HG03571 (cell line): ENCODE results near the gene LKAAEAR1.
"Not testable (repeated sequence)": the region's sequence is repeated elsewhere in the genome, so short reads cannot be mapped to it uniquely, and the experiment has no call there.

ENCODE experiments used
- ATAC-seq: cut with Tn5 transposase; IDR thresholded peaks from one replicate; pipeline ENCODE4 v1.9.1; 2021; ENCODE audit not compliant: unreplicated experiment

LKAAEAR1 gene, protein sequence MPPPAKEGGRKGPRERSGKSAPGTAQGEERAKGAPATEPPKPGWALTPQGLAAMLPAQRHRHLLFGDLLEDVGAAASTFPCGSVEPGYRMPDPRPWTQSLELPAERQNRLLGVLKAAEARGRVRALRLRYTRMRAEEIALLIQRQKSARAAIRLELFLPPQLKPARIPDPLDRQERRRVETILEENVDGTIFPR

GRCh38 chr20:64083804-64084684, at the start of gene LKAAEAR1:
TSS of gene LKAAEAR1 (minus strand) at chr20:64084398. CDS start at chr20:64084219, 179 bp downstream.
- ATAC-seq = no peak

GRCh38 chr20:64131406-64131805, 47.2 kb upstream of the LKAAEAR1 start:
- ATAC-seq = no peak

DNA sequence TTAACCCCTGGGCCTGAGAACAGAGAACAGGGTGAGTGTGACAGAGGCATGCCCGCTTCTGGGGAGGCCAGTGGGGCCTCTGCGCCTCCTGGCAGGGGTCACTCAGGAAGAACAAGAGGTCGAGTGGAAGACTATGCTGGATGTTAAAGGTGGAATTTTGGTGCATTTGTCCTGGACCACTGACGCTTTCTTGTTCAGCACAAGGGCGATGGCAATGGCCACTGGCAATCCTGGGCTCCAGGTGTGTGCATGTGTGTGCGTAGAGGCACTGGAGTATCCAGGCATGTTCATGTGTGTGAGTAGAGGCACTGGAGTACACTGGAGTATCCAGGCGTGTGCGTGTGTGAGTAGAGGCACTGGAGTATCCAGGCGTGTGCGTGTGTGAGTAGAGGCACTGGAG, 46.7 kb upstream of the LKAAEAR1 start:
- ATAC-seq = no peak

GRCh38 chr20:64130271-64130670, 46.1 kb upstream of the LKAAEAR1 start:
- no peak for ATAC-seq

DNA sequence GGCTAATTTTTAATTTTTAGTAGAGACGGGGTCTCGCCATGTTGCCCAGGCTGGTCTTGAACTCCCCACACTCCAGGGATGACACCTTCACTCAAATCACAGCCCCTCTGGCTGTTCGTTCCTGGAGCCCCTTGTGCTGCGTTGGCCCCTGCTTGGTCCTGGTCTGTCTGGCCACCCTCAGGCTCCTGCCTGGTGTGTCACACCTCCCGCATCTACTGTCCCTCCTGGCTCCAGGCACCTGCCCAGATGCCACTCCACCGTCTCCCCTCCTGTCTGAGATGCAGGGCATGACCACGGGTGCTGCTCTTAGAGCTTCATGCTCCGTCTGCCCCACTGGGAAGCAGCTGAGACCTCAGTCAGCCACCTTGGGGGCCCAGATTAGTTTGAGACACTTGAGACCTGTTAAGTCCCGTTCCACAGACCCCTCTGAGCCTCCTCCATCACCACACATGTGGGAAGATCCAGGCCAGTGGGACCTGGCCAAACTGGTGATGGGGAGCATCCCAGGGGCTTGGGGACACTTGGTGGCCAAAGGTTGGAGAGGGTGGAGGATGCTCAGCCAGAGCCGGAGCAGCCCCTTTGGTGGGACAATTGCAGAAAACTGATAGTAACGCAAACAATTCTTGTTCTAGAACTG, 45.1 kb upstream of the LKAAEAR1 start:
- no peak for ATAC-seq

GRCh38 chr20:64123517-64123916, 39.3 kb upstream of the LKAAEAR1 start:
- not testable (repeated sequence) for ATAC-seq

- ATAC-seq = not testable (repeated sequence)
Measured at GRCh38 chr20:64122927-64123326, 38.7 kb upstream of the LKAAEAR1 start.

DNA sequence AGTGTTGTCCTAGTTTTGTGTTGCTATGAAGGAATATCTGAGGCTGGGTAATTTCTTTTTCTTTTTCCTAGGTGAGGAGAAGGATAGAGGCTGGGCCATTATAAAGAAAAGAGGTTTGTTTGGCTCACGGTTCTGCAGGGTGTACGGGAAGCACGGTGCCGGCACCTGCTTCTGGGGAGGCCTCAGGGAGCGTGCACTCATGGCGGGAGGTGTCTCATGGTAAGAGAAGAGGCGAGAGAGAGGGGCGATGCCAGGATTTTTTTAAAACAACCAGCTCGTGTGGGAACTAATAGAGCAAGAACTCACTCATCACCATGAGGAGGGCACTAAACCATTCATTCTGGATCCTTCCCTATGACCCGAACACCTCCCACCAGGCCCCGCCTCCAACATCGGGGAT, 37.4 kb upstream of the LKAAEAR1 start:
- ATAC-seq = no peak

DNA sequence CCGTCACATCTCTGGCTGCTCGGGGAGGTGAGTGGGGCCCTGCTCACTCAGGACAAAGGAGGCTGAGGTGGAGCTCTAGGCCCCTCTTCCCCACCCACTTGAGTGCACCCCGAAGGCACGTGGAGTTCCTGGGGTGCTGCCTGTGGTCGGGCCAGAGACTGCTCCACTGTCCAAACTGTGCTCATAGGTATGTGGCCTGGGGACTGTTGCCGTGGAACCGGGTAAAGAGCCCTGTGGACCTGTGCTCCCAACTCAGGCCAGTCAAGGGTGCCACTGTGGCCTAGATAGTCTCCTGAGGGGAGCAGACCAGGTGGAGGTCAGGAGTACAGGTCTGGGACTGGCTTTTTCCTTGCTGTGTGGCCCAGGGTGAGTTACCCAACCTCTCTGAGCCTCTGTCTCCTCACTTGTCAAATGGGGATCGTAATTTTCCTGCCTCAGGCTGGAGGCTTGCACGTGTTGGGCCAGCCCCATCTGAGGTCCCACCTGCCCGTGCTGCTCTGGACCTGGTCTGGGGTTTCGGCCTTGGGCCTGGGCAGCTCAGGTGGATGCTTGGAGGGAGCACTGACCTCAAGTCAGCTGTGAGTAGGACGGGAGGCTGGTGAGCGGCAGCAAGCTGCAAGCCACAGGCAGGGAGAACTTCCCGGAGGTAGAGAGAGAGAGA, 35.6 kb upstream of the LKAAEAR1 start:
- ATAC-seq = no peak

GRCh38 chr20:64119301-64119680, 35.1 kb upstream of the LKAAEAR1 start:
- ATAC-seq = no peak

- ATAC-seq = not testable (repeated sequence)
Measured at GRCh38 chr20:64117432-64117777, 33.2 kb upstream of the LKAAEAR1 start.

DNA sequence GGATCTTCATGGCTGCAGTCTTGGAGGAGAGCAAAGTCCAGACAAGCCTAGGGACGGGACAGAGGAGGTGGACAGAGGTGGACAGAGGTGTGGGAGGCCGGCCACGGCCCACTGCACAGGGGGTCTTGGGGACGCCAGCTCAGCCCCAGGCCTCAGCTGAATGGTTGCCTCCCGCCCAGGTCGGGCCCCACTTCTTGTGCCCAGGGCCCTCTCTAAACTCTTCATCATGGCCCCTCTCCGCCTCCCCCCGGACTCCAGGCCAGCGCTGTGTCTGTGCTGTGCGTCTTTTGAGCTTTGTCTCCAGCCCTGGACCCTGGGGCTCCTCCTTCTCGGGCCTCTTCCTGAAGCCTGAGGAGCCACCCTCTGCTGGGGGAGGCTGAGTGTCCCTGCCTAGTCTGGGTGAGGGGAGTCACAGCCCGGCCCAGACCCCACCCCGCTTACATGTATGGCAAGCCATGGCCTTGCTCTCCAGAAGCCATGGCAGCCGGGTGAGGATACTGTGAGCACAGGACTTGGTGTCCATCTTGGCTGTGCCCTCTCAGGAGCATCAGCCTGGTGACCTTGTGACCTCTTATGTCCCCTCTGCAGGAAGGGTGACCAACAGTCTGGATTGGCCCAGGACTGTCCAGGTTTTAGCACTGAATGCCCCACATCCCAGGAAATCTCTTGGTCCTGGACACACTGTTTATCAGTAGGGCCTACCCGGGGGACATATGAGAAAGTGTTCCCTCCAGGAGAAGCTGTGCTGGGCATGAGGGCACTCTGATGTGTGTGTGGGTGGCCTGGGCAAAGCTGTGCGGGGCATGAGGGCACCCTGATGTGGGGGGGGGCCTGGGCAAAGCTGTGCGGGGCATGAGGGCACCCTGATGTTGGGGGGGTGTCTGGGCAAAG, 32.6 kb upstream of the LKAAEAR1 start:
- no peak for ATAC-seq

- no peak for ATAC-seq
Measured at GRCh38 chr20:64116016-64116415, 31.8 kb upstream of the LKAAEAR1 start.

DNA sequence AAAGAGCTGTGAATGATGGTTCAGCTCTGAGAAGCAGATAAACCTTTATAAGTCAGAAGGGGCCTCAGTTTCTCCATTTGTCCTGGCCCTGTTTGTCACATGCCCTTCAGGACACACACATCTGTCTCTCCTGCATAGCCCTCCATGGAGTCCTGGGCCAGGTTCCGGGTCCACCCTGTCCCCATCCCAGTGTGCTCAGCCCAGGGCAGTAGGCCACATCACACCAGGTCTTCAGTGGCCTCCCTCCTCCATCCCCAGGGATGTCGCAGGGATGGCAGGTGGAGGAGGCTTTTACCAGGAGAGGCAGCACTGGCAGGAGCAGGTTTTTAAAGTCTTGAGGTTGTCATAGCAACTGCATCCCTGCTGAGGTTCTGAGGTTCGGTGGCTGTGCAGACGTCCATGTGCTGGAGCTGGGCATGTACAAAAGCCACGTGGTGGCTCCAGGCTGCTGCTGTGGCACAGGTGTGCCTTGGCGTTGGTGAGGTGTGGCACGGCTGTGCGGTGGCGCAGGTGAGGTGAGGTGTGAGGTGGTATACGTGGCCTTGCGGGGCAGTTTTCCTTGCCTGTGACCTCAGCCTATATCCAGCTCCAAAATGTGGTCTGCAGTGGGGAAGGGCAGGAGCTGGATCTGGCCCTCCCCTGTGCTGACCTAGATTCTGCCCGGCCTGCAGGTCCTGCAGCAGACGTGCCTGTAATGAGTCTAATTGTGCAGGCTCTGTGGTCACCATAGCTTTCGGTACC, 31.1 kb upstream of the LKAAEAR1 start:
- ATAC-seq = no peak

DNA sequence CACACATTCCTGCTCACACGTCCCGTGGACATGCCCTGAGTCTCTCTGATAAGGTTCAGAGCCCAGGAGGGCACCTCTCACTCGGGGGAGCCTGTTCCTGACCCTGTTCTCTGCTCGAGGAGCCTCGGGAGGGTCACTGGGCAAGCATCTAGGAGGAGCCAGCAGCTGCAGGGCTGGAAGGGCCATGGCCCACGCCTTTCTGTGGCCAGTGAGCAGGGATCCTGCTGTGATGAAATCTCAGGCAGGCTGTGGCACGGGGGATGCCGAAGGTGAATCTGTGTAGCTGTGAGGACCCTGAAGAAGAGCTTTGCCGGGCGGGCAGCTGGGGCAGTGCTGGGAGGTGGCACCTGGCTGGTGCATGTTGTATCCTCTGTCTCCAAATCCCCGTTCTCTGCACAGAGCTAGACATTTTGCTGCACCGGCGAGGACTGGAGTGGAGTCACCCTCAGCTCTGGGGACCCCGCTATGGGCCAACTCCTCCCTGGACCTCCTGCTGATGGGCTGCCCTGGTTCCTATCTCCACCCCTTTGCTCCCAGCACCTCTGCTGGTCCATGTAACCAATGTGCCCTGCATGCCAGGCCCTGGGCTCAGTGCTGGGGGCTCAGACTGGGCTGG, 30.3 kb upstream of the LKAAEAR1 start:
- no peak for ATAC-seq

- no peak for ATAC-seq
Measured at GRCh38 chr20:64113796-64114355, 29.7 kb upstream of the LKAAEAR1 start.

DNA sequence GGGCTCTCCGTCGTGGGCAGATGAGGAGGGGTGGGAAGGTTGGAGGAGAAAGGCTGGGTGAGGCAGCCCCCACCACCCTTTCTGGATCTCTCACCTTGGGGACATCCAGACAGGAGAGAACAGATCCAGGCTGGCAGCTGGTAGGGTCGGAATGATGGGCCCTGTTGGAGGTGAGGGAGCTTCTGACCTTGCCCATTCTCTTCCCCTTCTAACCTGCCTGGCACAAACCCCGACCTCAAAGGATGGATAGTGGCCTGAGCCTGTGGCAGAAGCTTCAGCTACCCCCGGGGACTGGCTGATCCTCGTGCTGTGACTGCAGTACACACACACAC, 29.2 kb upstream of the LKAAEAR1 start:
- ATAC-seq = no peak

DNA sequence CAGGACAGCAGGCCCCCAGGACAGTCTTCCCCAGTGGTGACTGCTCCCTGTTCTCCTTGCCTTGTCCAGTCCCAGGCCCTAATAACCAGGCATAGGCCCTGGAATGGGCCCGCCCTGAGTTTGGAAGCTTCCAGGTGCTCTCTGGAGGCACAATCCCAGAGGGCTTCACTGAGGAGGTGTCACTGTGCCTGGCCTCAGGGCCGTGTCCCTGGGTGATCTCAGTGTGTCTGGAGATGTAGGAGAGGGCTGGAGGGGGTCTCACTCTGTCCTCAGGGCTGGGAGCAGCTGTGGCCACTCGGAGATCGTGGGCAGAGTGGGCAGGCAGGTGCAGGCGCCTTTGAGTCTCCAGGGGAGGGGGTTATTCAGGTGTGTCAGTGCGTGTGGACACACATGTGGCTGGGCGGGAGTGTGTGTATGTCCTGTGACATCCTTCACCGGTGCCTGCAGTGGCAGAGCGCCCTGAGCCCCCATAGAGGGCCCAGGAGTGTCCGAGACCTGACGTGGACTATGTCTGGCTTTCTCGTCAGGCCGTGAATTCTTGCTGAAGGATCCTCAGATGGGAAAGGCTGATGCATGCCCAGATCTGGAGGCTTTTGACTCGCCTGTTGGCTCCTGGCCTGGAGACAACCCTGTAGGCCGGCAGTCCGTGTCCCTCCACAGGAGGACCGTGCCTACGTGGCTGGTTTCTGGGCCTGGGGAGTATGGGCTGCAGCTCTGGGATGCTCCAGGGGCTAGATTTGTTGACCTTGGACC, 28.7 kb upstream of the LKAAEAR1 start:
- ATAC-seq = no peak
